Left renal pelvis (tissue), 4 donors: ENCODE results near the gene PPP1R9B. TPM values are rescaled to one million over a fixed set of nuclear protein-coding genes. Genes with fewer than 3 reads are reported as not detected.

Source experiments
- DNase-seq, 4 donors: peaks; one replicate each; pipeline ENCODE4 v3.0.0-alpha.2; 2013; ENCODE audit warnings: low read depth in 4 of 4, low spot score in 3 of 4
- polyA plus RNA-seq, 4 donors: library from polyadenylated mRNA; unstranded; fragments of 120-200 nt; gene quantifications; one replicate each; pipeline ENCODE4 v1.2.1, GENCODE V29; 2013; ENCODE audit not compliant: insufficient read length in 4 of 4

PPP1R9B gene
- polyA plus RNA-seq, 4 donors, result 40.5 to 54.9 (median 46.6) TPM

- no peak for DNase-seq
Observed at GRCh38 chr17:50174444-50174843, 24.0 kb upstream of the PPP1R9B start.

- no peak for DNase-seq
Observed at GRCh38 chr17:50173335-50173941, 23.0 kb upstream of the PPP1R9B start.

DNA sequence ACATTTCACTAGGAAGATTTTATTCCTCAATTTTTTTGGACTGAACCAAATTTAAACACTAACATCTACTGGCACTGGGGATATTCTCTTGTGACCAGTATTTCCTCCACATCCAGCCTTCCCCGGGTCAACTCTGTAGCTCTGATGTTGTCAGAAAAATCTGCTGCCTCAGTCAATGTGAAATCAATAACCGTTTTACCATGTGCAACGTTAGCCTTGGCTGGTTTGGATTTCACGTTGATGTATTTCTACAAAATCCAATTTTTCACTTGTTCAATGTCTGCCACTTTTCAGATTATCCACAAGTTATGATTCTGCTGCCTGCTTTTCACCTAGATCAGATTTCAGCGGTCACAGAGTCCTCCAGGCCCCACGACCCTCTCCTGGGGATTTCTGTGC is 22.5 kb upstream of the PPP1R9B start:
- DNase-seq, result no peak

GRCh38 chr17:50172130-50172529 is 21.7 kb upstream of the PPP1R9B start:
- DNase-seq, result no peak

- DNase-seq, result no peak
Observed at GRCh38 chr17:50171371-50172071, 21.0 kb upstream of the PPP1R9B start.

GRCh38 chr17:50170662-50171370 is 20.3 kb upstream of the PPP1R9B start:
- DNase-seq, result no peak

DNA sequence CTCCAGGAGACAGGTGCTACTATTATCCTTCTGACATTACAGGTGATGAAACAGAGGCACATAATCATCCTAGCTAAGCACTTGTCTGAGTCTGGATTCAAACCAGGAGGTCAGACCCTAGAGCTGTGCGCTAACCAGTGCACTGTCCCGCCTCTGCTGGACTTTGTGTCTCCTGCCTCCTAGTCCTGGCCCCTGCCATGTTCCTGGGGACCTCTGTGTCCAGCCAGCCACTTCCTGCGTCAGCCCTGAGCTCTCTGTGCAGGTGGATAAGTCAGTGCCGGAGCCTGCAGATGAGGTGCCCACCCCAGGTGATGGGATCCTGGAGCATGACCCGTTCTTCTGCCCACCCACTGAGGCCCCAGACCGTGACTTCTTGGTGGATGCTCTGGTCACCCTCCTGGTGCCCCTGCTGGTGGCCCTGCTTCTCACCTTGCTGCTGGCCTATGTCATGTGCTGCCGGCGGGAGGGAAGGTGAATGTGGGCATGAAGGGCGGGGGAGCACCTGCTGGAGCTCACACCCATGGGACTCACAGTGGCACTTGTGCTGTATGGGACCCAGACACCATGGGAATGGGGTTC is 19.5 kb upstream of the PPP1R9B start:
- DNase-seq, result no peak

- no peak for DNase-seq
Observed at GRCh38 chr17:50169121-50169764, 18.8 kb upstream of the PPP1R9B start.

GRCh38 chr17:50168319-50168718 is 17.8 kb upstream of the PPP1R9B start:
- DNase-seq, result no peak

GRCh38 chr17:50167371-50167770 is 16.9 kb upstream of the PPP1R9B start:
- no peak for DNase-seq

GRCh38 chr17:50166518-50167181 is 16.2 kb upstream of the PPP1R9B start:
- no peak for DNase-seq

- DNase-seq, result no peak
Observed at GRCh38 chr17:50165867-50166517, 15.5 kb upstream of the PPP1R9B start, which contains the start of gene SGCA. Gene SGCA (plus strand): TSS chr17:50166005. CDS start chr17:50166041, 36 bp downstream.

DNA sequence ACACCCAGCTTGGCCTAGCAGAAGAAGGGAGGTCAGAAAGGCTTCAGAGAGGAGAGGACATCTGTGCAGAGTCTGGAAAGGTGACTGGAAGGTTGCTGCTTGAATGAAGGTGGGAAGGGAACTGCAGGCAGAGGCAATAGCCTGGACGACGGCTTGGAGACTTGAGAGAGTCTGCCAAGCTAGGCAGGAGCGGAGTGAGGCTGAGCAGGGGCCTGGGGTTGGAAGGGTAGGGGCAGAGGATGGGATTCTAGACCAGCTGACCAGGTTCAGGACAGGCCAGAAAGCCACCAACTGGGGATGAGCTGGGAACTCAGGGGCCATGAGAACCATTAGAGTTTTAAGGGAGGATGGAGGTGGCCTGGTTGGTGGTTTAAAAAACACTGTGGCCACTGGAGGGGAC is 15.0 kb upstream of the PPP1R9B start:
- DNase-seq, result no peak

DNA sequence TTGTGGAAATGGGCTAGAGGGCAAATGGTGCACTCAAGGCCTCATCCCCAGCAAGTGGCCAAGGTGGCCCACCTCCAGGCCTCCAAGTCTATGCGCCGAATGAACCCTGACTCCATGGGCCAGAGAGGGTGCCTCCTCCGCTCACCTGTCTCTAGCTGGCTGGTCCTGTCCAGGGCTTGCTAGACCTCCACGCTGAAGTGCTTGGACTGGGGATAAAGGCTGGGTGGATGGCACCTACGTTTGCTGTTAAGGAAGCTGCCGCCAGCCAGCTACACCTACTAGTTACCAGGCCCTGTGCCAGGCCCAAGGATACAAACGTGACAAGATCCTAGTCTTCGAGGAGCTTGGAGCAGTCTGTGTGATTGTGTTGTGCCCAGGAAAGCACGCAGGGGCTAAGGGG is 14.6 kb upstream of the PPP1R9B start:
- DNase-seq, result no peak

- no peak for DNase-seq
Observed at GRCh38 chr17:50164697-50164988, 14.2 kb upstream of the PPP1R9B start.

DNA sequence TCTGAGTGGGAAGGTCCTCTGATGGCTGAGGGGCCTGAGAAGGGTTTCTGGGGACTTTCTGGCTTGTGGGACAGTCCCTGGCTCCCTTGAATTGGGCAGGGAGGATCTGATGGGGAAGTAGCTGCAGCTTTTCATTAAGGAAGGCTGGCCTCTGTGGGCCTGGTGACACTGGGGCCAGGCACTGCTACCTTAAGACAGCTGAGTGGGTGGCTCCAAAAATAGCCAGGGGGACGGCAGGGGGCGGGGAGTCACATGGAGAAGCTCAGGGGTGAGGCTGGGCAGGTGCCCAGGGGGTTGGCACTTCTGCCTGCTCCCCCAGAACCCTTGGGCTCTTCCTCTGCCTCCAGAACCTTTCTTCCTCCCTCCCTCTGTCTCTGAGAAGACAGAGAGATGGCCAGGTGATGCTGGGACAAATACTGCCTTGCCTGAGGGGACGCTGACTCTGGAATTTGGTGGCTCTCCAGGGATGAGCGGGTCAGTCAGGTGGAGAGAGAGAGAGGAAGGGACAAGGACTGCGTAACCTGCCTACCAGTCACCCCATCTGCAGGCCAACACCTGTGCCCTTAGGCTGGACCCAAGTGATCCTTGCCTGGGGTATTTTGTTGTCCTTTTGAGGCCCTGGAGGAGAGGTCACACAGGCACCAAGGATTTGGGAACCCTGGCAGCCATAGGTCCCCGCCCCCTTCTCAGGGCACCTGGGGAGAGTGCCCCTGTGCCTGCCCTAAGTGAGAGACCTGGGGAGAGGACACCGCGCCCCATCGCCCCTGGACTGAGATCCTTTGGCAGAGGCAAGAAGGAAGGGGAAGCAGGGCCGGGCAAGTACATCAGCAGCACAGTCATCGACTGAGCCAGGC is 13.6 kb upstream of the PPP1R9B start:
- no peak for DNase-seq

DNA sequence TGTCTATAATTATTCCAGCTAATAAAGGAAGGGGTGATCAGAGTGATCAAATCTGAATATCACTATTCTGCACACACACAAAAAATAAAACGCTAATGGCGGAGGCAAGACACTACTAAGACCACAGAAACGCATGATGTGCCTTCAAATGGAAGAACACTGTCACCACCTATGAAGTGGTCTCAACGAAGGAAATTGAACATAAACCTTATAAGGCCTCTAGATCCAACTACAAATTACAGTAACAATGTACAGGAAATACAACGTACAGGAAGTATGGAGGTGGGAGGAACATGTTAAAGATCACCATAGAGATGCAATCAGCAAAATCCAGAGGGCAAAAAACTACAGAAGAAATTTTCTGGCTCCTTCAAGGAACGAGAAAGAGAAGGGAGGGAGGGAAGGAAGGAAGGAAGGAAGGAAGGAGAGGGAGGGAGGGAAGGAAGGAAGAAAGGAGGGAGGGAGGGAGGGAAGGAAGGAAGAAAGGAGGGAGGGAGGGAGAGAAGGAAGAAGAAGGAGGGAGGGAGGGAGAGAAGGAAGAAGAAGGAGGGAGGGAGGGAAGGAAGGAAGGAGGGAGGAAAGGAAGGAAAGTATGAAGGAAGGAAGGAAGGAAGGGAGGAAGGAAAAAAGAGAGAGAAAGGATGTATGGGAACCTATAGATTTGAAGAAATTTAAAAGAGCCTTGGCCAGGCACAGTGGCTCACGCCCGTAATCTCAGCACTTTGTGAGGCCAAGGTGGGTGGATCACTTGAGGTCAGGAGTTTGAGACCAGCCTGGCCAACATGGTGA is 12.2 kb upstream of the PPP1R9B start:
- DNase-seq, result no peak

DNA sequence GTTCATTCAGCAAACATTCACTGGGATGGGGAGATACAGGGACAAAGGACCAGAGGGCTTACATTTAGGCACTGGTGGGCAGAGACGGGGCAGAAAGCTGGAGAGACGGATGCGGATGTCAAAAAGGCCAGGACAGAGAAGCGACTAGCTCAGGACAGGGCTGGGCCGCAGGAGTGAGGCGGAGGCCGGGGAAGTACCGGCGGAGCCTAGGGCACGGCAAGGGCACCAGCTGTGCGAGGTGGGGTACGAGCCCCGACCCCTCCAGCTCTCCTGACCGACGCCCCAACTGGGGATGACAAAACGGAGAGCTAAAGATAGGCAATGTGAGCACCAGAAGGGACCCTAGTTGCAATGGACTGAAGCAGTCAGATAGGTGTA is 11.4 kb upstream of the PPP1R9B start:
- no peak for DNase-seq
